Testis (tissue), 3 donors: ENCODE measurements around the gene OPHN1. TPM values are rescaled to one million over a fixed set of nuclear protein-coding genes. Genes with fewer than 3 reads are reported as not detected.
A peak's percentile ranks its signal among the peaks of the same experiment; 100 is the strongest.

Experiments used
- DNase-seq: peaks from one replicate; pipeline ENCODE4 v3.0.0-alpha.2; 2019
- H3K27ac ChIP-seq, 2 donors: fragments of 200-600 bp; sonication (generic); one replicate each; pipeline ENCODE4 v1.5.1; 2019
- H3K27me3 ChIP-seq: fragments of 200-600 bp; sonication (generic); one replicate; pipeline ENCODE4 v1.5.1; 2019
- H3K36me3 ChIP-seq: fragments of 200-600 bp; sonication (generic); one replicate; pipeline ENCODE4 v1.5.1; 2017; ENCODE audit warnings: low read depth; ENCODE audit errors: missing control alignments
- H3K4me1 ChIP-seq: fragments of 200-600 bp; sonication (generic); one replicate; pipeline ENCODE4 v1.5.1; 2019
- H3K4me3 ChIP-seq, 2 donors: fragments of 200-600 bp; sonication (generic); one replicate each; pipeline ENCODE4 v1.5.1; 2017 to 2019
- H3K9me3 ChIP-seq: fragments of 200-600 bp; sonication (generic); one replicate; pipeline ENCODE4 v1.5.1; 2017
- CTCF ChIP-seq, 3 experiments: fragments of 450-650 bp in 2 of 3; fragments of 200-600 bp in 1 of 3; sonication (generic) in 1 of 3; IDR thresholded peaks; one replicate each; pipeline ENCODE4 v1.5.1; 2016 to 2019; ENCODE audit warnings: antibody characterized with exemption in 3 of 3, mild to moderate bottlenecking in 2 of 3, moderate library complexity in 1 of 3
- POLR2A ChIP-seq: fragments of 450-650 bp; IDR thresholded peaks from one replicate; pipeline ENCODE4 v1.6.1; 2017; ENCODE audit warnings: antibody characterized with exemption, mild to moderate bottlenecking, moderate library complexity
- WGBS, 2 donors: methylation state at CpG; one replicate each; pipeline ENCODE4 v1.1.5; 2018; 5-methylcytosine and 5-hydroxymethylcytosine counted together
- intact Hi-C: fragments of 100-400 bp; cut with DNase I; formaldehyde crosslinking; loops from one replicate; pipeline ENCODE4 v1.15.1; 2023; ENCODE audit warnings: low total_unique reads
- polyA plus RNA-seq: library from polyadenylated mRNA; stranded (reverse); fragments of 350-450 nt; fragmentation: Illumina TruSeq; extraction: RNeasy Lipid Tissue Mini Kit (QIAGEN cat#74804); gene quantifications from one replicate; pipeline ENCODE4 v1.2.3, GENCODE V29; 2014; ENCODE audit warnings: low read depth, low replicate concordance; ENCODE audit not compliant: insufficient read depth
- total RNA-seq, 2 donors: library from RNA; depleted of rRNA; stranded (reverse); fragments of >200 nt; gene quantifications; one replicate each; pipeline ENCODE4 v1.2.3, GENCODE V29; 2016

The OPHN1 gene
- total and polyA plus RNA-seq, 3 donors from 2014 or later: 2.3 to 5.7 (median 5.5) TPM

DNA sequence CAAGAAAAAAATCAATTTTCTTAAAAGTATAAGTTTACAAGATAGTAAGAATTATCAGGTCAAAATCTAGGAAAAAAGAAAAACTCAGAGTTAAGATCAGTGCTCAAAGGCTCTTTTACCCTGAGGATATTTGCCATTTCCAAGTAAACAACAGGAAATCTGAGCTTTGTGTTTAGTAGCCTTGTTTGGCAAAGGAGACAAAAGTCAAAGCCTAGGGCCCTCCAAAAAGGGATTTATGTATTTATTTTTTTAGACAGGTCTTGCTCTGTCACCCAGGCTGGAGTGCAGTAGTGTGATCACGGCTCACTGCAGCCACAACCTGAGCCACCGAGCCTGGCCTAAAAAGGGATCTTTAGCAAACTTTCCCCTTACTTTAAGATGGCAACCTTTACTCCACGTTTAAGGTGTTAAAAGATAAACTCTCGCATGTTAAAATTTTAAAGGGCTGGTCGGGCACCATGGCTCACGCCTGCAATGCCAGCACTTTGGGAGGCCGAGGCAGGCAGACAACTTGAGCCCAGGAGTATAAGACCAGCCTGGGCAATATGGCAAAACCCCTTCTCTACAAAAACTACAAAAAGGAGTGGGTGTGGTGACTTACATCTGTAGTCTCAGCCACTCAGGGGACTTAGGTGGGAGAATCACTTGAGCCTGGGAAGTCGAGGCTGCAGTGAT, 21.3 kb upstream of the OPHN1 start:
- WGBS, 2 donors: 75 to 87% methylated on average over 8 of the region's 8 CpGs
- H3K27ac ChIP-seq: no peak overlapping the region
- intact Hi-C loops: no loop called here
- no peaks in the 10 kb centered on the region for H3K36me3 ChIP-seq
- no peaks in the 10 kb centered on the region for H3K27me3 ChIP-seq
- no peaks in the 10 kb centered on the region for H3K9me3 ChIP-seq
- DNase-seq: no peak
- TF ChIP-seq POLR2A: no peak
- TF ChIP-seq CTCF (IDR thresholded peaks at IDR 0.05): no peak
- no peaks in the 10 kb centered on the region for H3K4me1 ChIP-seq
- H3K4me3 ChIP-seq: no peak overlapping the region

DNA sequence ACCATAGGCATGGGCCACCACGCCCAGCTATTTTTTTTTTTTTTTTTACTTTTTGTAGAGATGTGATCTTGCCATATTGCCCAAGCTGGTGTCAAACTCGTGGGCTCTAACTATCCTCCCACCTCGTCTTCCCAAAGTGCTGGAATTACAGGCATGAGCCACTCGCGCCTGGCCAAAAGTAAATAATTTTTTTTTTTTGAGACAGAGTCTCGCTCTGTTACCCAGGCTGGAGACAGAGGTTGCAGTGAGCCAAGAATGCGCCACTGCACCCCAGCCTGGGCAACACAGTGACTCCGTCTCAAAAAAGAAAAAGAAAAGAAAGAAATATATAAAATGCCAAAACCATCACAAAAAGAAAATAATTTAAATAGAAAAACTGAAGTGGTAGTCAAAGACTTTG, 18.4 kb upstream of the OPHN1 start:
- no peak overlapping the region for H3K4me3 ChIP-seq
- H3K27ac ChIP-seq: no peak overlapping the region
- TF ChIP-seq POLR2A (no peak), CTCF (IDR thresholded peaks at IDR 0.05) (no peak)
- H3K36me3 ChIP-seq: no peaks in the 10 kb centered on the region
- no peaks in the 10 kb centered on the region for H3K9me3 ChIP-seq
- intact Hi-C loops: no loop called here
- no peaks in the 10 kb centered on the region for H3K4me1 ChIP-seq
- 82 to 93% methylated on average over 8 of the region's 8 CpGs for WGBS, 2 donors
- DNase-seq: no peak
- no peaks in the 10 kb centered on the region for H3K27me3 ChIP-seq

- no peaks in the 10 kb centered on the region for H3K9me3 ChIP-seq
- H3K4me3 ChIP-seq: no peak overlapping the region
- WGBS, 2 donors: 76 to 77% methylated on average over 5 to 6 of the region's 6 CpGs
- intact Hi-C loops: no loop called here
- H3K36me3 ChIP-seq: no peaks in the 10 kb centered on the region
- H3K27ac ChIP-seq: no peak overlapping the region
- H3K27me3 ChIP-seq: no peaks in the 10 kb centered on the region
- TF ChIP-seq CTCF (IDR thresholded peaks at IDR 0.05) (no peak), POLR2A (no peak)
- H3K4me1 ChIP-seq: no peaks in the 10 kb centered on the region
- DNase-seq: no peak
These were observed 10.0 kb upstream of the OPHN1 start for GRCh38 chrX:68443155-68443868.

DNA sequence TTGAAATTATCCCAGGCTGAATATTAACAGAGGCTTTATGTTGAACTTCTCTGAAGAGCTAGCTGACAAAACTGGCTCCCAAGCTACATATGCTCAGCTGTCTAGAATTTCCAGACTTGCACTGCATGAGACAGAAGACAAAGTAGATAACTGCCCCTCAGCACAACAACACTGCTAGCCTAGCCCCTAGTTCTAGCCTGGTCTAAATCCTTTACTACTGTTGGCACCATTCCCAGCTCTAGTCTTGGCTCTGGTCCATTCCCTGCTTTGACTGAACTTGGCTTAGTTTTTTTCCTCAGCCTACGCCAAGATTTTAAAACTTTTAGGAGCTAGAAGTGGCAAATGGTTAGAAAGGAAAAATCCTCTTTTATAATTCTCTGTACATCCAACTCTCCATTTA, 7.6 kb upstream of the OPHN1 start:
- H3K36me3 ChIP-seq: no peaks in the 10 kb centered on the region
- intact Hi-C loops: no loop called here
- DNase-seq: peak; percentile 79
- no peak overlapping the region for H3K27ac ChIP-seq
- TF ChIP-seq CTCF (IDR thresholded peaks at IDR 0.05): no peak
- TF ChIP-seq POLR2A: no peak
- H3K4me3 ChIP-seq: no peak overlapping the region
- no peaks in the 10 kb centered on the region for H3K4me1 ChIP-seq
- no peaks in the 10 kb centered on the region for H3K9me3 ChIP-seq
- H3K27me3 ChIP-seq: no peaks in the 10 kb centered on the region
- WGBS, 2 donors: 29 to 33% methylated on average over 1 of the region's 1 CpG

- no peak overlapping the region for H3K27ac ChIP-seq
- H3K9me3 ChIP-seq: no peaks in the 10 kb centered on the region
- no peak for DNase-seq
- no peak overlapping the region for H3K4me3 ChIP-seq
- intact Hi-C loops: no loop called here
- no peaks in the 10 kb centered on the region for H3K4me1 ChIP-seq
- no peaks in the 10 kb centered on the region for H3K36me3 ChIP-seq
- TF ChIP-seq CTCF (IDR thresholded peaks at IDR 0.05): no peak
- TF ChIP-seq POLR2A: no peak
- no peaks in the 10 kb centered on the region for H3K27me3 ChIP-seq
These were observed 7.1 kb upstream of the OPHN1 start for GRCh38 chrX:68440442-68440841.
